ENCODE results near the gene SRXN1.

SRXN1 gene

DNA sequence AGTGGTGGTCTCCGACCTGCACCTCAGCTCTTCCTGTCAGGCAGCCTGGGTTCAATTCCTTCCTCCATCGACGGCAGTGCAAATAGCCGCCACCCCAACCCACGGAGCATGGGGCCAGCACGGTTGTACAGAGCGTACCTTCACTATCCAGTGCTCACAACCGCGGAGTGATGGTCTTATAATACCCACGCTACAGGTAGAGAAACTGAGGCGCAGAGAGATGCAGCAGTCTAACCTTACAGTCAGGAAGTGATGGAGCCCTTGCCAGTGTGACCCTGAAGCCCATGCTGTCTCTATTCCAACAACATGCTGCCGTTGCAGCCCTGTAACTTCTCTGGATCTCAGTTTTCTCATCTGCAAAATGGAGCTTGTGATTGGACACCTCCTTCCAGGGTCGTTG is 11.6 kb upstream of the SRXN1 start:
- no peak for TF ChIP-seq FOXP2 (optimal IDR thresholded peaks at IDR 0.05; ENCODE audit: borderline replicate concordance, extremely low read depth, extremely low read length, insufficient read depth)
- no peak for TF ChIP-seq POLR2AphosphoS5 (IDR thresholded peaks at IDR 0.05; ENCODE audit: low read depth, low read length)
- no peak for TF ChIP-seq SIN3A (IDR thresholded peaks at IDR 0.05; ENCODE audit: borderline replicate concordance, insufficient read depth, low read length)
- TF ChIP-seq, protein P1, sequence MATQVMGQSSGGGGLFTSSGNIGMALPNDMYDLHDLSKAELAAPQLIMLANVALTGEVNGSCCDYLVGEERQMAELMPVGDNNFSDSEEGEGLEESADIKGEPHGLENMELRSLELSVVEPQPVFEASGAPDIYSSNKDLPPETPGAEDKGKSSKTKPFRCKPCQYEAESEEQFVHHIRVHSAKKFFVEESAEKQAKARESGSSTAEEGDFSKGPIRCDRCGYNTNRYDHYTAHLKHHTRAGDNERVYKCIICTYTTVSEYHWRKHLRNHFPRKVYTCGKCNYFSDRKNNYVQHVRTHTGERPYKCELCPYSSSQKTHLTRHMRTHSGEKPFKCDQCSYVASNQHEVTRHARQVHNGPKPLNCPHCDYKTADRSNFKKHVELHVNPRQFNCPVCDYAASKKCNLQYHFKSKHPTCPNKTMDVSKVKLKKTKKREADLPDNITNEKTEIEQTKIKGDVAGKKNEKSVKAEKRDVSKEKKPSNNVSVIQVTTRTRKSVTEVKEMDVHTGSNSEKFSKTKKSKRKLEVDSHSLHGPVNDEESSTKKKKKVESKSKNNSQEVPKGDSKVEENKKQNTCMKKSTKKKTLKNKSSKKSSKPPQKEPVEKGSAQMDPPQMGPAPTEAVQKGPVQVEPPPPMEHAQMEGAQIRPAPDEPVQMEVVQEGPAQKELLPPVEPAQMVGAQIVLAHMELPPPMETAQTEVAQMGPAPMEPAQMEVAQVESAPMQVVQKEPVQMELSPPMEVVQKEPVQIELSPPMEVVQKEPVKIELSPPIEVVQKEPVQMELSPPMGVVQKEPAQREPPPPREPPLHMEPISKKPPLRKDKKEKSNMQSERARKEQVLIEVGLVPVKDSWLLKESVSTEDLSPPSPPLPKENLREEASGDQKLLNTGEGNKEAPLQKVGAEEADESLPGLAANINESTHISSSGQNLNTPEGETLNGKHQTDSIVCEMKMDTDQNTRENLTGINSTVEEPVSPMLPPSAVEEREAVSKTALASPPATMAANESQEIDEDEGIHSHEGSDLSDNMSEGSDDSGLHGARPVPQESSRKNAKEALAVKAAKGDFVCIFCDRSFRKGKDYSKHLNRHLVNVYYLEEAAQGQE (IDR thresholded peaks at IDR 0.05; ENCODE audit: insufficient read depth in 1 of 2, low read depth in 2 of 2, low read length in 2 of 2): no peak
- no peak for TF ChIP-seq TAF1 (IDR thresholded peaks at IDR 0.05; ENCODE audit: borderline replicate concordance, insufficient read depth, low read length)

DNA sequence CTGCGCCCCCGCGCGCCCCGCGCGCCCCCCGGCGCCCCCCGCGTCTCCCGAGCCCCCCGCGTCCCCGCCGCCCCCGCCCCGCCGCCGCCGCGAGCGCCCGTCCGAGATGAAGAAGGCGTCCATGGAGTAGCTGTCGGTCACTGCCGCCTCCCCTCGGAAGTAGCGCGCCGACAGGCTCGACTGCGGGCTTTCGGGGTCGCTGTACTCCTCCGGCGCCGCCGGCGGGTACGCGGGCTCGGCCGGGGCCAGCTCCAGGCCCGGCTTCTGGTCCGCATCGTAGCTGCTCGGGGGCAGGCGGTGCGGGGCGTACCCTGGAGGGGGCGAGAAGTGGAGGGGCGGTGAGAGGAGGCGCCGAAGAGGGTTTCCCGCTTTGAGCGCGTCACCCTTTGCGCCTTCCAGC is 11.2 kb upstream of the SRXN1 start:
- no peak for TF ChIP-seq TAF1 (IDR thresholded peaks at IDR 0.05; ENCODE audit: borderline replicate concordance, insufficient read depth, low read length)
- TF ChIP-seq FOXP2 (optimal IDR thresholded peaks at IDR 0.05; ENCODE audit: borderline replicate concordance, extremely low read depth, extremely low read length, insufficient read depth): no peak
- TF ChIP-seq POLR2AphosphoS5 (IDR thresholded peaks at IDR 0.05; ENCODE audit: low read depth, low read length): no peak
- TF ChIP-seq, protein P1 (IDR thresholded peaks at IDR 0.05; ENCODE audit: insufficient read depth in 1 of 2, low read depth in 2 of 2, low read length in 2 of 2): no peak
- TF ChIP-seq SIN3A (IDR thresholded peaks at IDR 0.05; ENCODE audit: borderline replicate concordance, insufficient read depth, low read length): no peak

DNA sequence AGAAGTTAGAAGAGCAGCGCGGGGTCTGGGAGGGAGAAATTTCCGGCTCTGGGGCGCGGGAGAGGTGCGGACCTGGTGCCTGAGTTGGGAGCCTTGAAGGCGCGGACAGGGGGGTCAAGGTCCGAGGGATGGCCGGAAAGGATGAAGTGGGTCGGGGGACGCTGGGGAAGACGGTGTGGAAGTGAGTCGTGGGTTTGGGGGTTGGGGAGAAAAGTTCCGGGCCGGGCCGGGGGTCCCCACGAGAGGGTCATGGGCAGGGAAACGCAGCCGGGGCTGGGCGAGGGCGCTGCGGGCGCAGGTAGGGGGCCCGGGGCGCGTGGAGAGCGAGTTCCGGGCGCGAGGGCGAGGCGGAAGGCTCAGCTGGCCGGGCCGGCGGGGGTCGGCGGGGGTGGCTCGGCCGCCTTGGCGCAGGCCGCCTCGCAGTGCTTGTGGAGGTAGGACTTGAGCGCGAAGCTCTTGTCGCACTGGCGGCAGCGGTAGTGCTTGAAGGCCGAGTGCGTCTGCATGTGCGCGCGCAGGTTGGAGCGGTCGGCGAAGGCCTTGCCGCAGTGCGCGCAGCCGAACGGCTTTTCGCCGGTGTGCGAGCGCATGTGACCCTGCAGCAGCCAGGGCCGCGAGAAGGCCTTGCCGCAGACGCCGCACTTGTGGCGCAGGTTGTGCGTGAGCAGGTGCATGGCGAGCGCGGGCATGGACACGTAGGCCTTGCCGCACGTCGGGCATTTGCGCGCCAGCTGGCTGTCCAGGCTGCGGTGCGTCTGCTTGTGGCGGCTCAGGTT is 10.5 kb upstream of the SRXN1 start:
- TF ChIP-seq FOXP2 (optimal IDR thresholded peaks at IDR 0.05; ENCODE audit: borderline replicate concordance, extremely low read depth, extremely low read length, insufficient read depth) (no peak), TAF1 (IDR thresholded peaks at IDR 0.05; ENCODE audit: borderline replicate concordance, insufficient read depth, low read length) (no peak), SIN3A (IDR thresholded peaks at IDR 0.05; ENCODE audit: borderline replicate concordance, insufficient read depth, low read length) (no peak), POLR2AphosphoS5 (IDR thresholded peaks at IDR 0.05; ENCODE audit: low read depth, low read length) (no peak)
- TF ChIP-seq, protein P1 (IDR thresholded peaks at IDR 0.05; ENCODE audit: insufficient read depth in 1 of 2, low read depth in 2 of 2, low read length in 2 of 2): no peak

DNA sequence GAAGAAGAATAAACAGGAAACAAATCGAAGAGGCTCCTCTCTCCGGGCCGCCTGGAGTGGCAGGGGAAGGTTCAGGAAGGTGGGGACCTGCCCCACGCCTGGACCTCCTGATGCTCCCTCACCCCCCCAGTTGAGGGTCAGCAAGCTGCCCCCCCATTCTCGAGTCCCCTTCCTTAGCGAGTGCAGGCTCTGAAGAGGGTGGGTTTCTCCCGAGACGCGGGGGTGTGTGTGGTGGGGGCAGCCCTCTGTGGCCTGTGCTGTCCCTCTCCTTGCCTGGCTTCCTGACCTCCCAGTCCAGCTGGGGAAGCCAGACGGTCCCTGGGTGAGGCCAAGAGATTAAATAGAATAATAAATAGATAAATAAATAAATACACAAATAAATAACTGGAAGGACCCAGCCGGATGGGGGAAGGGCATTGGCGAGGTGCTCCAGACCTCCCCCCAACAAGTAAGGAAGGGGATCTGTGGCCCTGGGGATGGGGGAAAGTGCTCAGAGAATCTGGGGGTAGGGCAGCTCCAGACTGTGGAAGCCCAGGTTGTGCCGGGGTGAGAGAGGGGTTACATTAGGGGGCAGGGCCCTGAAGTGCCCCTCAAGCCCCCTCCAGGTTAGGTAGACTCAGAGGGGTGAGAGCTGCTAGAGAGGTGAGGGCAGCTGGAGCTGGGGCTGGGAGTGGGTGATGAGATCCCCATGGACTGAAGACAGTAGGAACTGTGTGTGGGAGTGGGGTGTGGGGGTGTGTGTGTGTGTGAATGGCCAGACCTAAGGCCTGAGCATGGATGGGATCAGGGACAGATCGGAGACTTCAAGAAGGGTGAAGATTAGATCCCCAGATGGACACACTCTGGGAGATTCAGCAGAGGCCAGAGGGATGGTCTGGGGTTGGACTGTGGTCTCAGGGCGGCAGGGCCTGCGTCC is 9.5 kb upstream of the SRXN1 start:
- TF ChIP-seq POLR2AphosphoS5 (IDR thresholded peaks at IDR 0.05; ENCODE audit: low read depth, low read length) (no peak), FOXP2 (optimal IDR thresholded peaks at IDR 0.05; ENCODE audit: borderline replicate concordance, extremely low read depth, extremely low read length, insufficient read depth) (no peak), SIN3A (IDR thresholded peaks at IDR 0.05; ENCODE audit: borderline replicate concordance, insufficient read depth, low read length) (no peak), TAF1 (IDR thresholded peaks at IDR 0.05; ENCODE audit: borderline replicate concordance, insufficient read depth, low read length) (no peak)
- TF ChIP-seq, protein P1 (IDR thresholded peaks at IDR 0.05; ENCODE audit: insufficient read depth in 1 of 2, low read depth in 2 of 2, low read length in 2 of 2): no peak
